ENCODE data around the gene DBNDD1.

Gene DBNDD1

GRCh38 chr16:89961920-89962319 is 57.3 kb downstream of the DBNDD1 start:
- DNase-seq (ENCODE audit: low read depth in 2 of 2): no peak

GRCh38 chr16:89960966-89961365 is 58.3 kb downstream of the DBNDD1 start:
- DNase-seq (ENCODE audit: low read depth in 2 of 2): no peak

GRCh38 chr16:89958596-89958995 is 60.7 kb downstream of the DBNDD1 start:
- no peak for DNase-seq (ENCODE audit: low read depth in 2 of 2)

- no peak for DNase-seq (ENCODE audit: low read depth in 2 of 2)
These were observed 61.2 kb downstream of the DBNDD1 start for GRCh38 chr16:89958068-89958467.

- no peak for DNase-seq (ENCODE audit: low read depth in 2 of 2)
These were observed 62.0 kb downstream of the DBNDD1 start for GRCh38 chr16:89957216-89957785.

- DNase-seq (ENCODE audit: low read depth in 2 of 2): no peak
These were observed 62.6 kb downstream of the DBNDD1 start for GRCh38 chr16:89956505-89957215.

DNA sequence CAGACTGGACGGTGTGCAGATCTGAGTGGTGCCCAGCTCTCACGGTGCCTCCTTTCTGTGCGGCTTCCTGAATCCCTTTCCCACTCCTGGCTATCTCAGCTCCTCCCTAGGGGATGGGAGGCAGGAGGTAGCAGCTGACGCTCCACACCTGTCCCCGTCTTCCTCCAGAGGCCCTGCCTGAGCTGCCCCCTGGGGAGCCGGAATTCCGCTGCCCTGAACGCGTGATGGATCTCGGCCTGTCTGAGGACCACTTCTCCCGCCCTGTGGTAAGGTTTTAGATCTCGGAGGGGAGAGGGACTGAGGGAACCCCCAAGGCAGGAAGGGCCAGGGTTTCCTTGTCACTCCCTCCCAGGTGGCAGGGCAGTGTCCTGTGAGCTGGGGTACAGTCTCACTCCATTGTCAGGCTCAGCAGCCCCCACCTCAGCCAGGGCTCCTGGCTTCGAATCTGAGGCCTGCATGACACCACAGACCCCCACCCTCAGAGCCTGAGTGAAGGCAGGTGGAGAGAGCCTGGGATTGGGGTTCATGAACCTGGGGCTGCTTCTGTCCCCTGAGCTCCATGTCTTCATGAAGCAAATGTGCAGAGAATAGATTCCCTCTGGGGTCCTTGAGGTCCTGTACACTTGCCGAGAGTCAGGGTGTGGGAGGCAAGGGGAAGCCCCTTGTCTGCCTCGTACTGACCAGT is 64.1 kb downstream of the DBNDD1 start:
- DNase-seq (ENCODE audit: low read depth in 2 of 2): no peak
